Measurements from ENCODE around the gene ARHGAP22. TPM values are rescaled to one million over a fixed set of nuclear protein-coding genes. Genes with fewer than 3 reads are reported as not detected.

ARHGAP22 gene
- total RNA-seq, 1 donor from 2014 or later, result 24.5 TPM

GRCh38 chr10:48516911-48517310 lies 88.0 kb downstream of the ARHGAP22 start:
- H3K4me3 ChIP-seq (ENCODE audit: low read depth, low read length), result no peak overlapping the region
- TF ChIP-seq CTCF (conservative IDR thresholded peaks at IDR 0.05; ENCODE audit: low read depth, low read length), result no peak
- DNase-seq (ENCODE audit: low read depth), result no peak

- no peak for TF ChIP-seq CTCF (conservative IDR thresholded peaks at IDR 0.05; ENCODE audit: low read depth, low read length)
- no peak for DNase-seq (ENCODE audit: low read depth)
- H3K4me3 ChIP-seq (ENCODE audit: low read depth, low read length), result no peak overlapping the region
Observed at GRCh38 chr10:48514916-48515315, 90.0 kb downstream of the ARHGAP22 start.

GRCh38 chr10:48514255-48514654 lies 90.6 kb downstream of the ARHGAP22 start:
- DNase-seq (ENCODE audit: low read depth), result no peak
- no peak for TF ChIP-seq CTCF (conservative IDR thresholded peaks at IDR 0.05; ENCODE audit: low read depth, low read length)
- no peak overlapping the region for H3K4me3 ChIP-seq (ENCODE audit: low read depth, low read length)

GRCh38 chr10:48512861-48513260 lies 92.0 kb downstream of the ARHGAP22 start:
- DNase-seq (ENCODE audit: low read depth), result no peak
- TF ChIP-seq CTCF (conservative IDR thresholded peaks at IDR 0.05; ENCODE audit: low read depth, low read length), result no peak

GRCh38 chr10:48511875-48512231 lies 93.0 kb downstream of the ARHGAP22 start:
- no peak overlapping the region for H3K4me3 ChIP-seq (ENCODE audit: low read depth, low read length)
- no peak for TF ChIP-seq CTCF (conservative IDR thresholded peaks at IDR 0.05; ENCODE audit: low read depth, low read length)
- DNase-seq (ENCODE audit: low read depth), result peak; percentile 10

More at GRCh38 chr10:48512861-48513260, 92.0 kb downstream of the ARHGAP22 start:
- H3K4me3 ChIP-seq (ENCODE audit: low read depth, low read length), result no peak overlapping the region

GRCh38 chr10:48511066-48511874 lies 93.6 kb downstream of the ARHGAP22 start:
- no peak for TF ChIP-seq CTCF (conservative IDR thresholded peaks at IDR 0.05; ENCODE audit: low read depth, low read length)
- no peak for DNase-seq (ENCODE audit: low read depth)
- H3K4me3 ChIP-seq (ENCODE audit: low read depth, low read length), result no peak overlapping the region
